HL-60 (cell line): Measurements from ENCODE around the gene SLAMF9.

ENCODE experiments used
- GABPA ChIP-seq: IDR thresholded peaks from 2 replicates; pipeline ENCODE4 v1.6.1; 2012; ENCODE audit warnings: low read depth
- POLR2AphosphoS5 ChIP-seq: IDR thresholded peaks from 2 replicates; pipeline ENCODE4 v1.6.1; 2012; ENCODE audit warnings: low read depth
- TF ChIP-seq, protein P1 (sequence below): IDR thresholded peaks from one replicate; pipeline ENCODE4 v1.5.1; 2011; ENCODE audit warnings: low read length, control low read depth, inconsistent platforms; ENCODE audit not compliant: insufficient read depth
- TF ChIP-seq, protein P2 (sequence below): IDR thresholded peaks from 2 replicates; pipeline ENCODE4 v1.6.1; 2012; ENCODE audit warnings: low read depth; ENCODE audit not compliant: insufficient replicate concordance

DNA sequence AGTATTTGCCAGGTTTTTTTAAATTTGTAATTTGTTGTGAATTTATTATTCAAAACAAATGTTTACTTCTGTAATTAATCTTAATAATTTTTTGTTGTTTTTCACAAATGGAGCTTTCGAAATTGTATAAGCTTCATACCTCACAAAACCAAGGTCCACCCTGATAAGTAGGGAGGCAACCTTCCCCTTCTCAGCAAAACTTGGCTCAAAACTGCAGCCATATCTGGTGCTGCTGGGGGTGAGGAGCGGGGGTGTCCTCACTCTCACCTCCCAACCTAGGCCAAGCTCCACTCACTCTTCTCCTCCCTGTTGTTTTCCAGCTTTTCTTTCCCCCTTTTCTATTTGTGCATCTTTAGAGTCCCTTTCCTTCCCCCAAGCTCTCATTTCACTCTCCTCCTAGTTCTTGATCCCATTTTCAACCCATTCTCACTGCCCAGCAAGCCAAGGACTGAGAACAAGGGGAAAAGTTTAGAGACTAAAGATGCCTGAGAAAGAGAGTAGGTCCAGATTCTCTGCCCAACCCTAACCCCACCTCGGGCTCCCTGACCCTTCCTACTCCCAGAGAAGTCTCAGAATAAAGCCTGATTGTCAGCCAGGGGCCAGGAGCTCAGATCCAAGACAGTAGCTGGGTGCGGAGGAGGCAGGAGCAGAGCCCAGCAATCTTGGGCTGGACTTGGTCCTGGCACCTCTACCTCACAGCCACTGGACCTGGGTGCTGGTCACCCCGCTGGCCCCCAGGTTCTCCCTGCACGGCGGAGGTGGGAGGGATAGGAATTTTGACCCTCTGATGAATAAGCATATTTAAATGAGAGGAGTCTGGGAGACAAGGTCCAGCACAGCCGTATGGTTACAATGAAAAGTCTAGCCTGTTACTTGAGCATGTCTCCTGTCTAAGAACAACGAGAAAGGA is 45.8 kb downstream of the SLAMF9 start:
- TF ChIP-seq, protein P1, sequence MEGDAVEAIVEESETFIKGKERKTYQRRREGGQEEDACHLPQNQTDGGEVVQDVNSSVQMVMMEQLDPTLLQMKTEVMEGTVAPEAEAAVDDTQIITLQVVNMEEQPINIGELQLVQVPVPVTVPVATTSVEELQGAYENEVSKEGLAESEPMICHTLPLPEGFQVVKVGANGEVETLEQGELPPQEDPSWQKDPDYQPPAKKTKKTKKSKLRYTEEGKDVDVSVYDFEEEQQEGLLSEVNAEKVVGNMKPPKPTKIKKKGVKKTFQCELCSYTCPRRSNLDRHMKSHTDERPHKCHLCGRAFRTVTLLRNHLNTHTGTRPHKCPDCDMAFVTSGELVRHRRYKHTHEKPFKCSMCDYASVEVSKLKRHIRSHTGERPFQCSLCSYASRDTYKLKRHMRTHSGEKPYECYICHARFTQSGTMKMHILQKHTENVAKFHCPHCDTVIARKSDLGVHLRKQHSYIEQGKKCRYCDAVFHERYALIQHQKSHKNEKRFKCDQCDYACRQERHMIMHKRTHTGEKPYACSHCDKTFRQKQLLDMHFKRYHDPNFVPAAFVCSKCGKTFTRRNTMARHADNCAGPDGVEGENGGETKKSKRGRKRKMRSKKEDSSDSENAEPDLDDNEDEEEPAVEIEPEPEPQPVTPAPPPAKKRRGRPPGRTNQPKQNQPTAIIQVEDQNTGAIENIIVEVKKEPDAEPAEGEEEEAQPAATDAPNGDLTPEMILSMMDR: no peak
- TF ChIP-seq, protein P2, sequence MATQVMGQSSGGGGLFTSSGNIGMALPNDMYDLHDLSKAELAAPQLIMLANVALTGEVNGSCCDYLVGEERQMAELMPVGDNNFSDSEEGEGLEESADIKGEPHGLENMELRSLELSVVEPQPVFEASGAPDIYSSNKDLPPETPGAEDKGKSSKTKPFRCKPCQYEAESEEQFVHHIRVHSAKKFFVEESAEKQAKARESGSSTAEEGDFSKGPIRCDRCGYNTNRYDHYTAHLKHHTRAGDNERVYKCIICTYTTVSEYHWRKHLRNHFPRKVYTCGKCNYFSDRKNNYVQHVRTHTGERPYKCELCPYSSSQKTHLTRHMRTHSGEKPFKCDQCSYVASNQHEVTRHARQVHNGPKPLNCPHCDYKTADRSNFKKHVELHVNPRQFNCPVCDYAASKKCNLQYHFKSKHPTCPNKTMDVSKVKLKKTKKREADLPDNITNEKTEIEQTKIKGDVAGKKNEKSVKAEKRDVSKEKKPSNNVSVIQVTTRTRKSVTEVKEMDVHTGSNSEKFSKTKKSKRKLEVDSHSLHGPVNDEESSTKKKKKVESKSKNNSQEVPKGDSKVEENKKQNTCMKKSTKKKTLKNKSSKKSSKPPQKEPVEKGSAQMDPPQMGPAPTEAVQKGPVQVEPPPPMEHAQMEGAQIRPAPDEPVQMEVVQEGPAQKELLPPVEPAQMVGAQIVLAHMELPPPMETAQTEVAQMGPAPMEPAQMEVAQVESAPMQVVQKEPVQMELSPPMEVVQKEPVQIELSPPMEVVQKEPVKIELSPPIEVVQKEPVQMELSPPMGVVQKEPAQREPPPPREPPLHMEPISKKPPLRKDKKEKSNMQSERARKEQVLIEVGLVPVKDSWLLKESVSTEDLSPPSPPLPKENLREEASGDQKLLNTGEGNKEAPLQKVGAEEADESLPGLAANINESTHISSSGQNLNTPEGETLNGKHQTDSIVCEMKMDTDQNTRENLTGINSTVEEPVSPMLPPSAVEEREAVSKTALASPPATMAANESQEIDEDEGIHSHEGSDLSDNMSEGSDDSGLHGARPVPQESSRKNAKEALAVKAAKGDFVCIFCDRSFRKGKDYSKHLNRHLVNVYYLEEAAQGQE: no peak
- no peak for TF ChIP-seq GABPA
- TF ChIP-seq POLR2AphosphoS5: no peak
